Measurements from ENCODE around the gene DNM3. TPM values are rescaled to one million over a fixed set of nuclear protein-coding genes. Genes with fewer than 3 reads are reported as not detected.

Gene DNM3
- total RNA-seq, 1 donor from 2014 or later = 1.1 TPM

GRCh38 chr1:172442843-172443565 lies 601.7 kb downstream of the DNM3 start:
- Histone ChIP-seq H3K4me1 (peaks cover 9% of the 10 kb centered on the region), H3K36me3 (no peaks in the 10 kb centered on the region), H3K9ac (peak overlapping the region; percentile 61), H3K27ac (no peak overlapping the region), H3K79me2 (ENCODE audit: low read depth) (peaks cover 30% of the 10 kb centered on the region), H3K27me3 (no peaks in the 10 kb centered on the region), H3F3A (ENCODE audit: low read depth) (no peaks in the 10 kb centered on the region), H3K9me3 (ENCODE audit: low read depth) (no peaks in the 10 kb centered on the region), H3K4me2 (peak overlapping the region; percentile 82), H3K4me3 (peak overlapping the region; percentile 85), H2AFZ (replicated peaks) (peak overlapping the region; percentile 89), H4K20me1 (ENCODE audit: low read depth) (peaks cover 4% of the 10 kb centered on the region)
- Mint-ChIP-seq H3K27me3 (ENCODE audit: insufficient read depth, low read depth) (peaks cover 2% of the 10 kb centered on the region), H3K36me3 (peaks cover 26% of the 10 kb centered on the region), H3K4me3 (peak overlapping the region; percentile 95), H3K27ac (peak overlapping the region; percentile 73), H3K9me3 (no peaks in the 10 kb centered on the region), H3K4me1 (peaks cover 17% of the 10 kb centered on the region)
- no peak for DNase-seq (ENCODE audit: low spot score)
- TF ChIP-seq CTCF (IDR thresholded peaks at IDR 0.05) (no peak), EZH2 (IDR thresholded peaks at IDR 0.05) (no peak), EZH2phosphoT487 (IDR thresholded peaks at IDR 0.05) (no peak)

- H3K4me1 Mint-ChIP-seq = peaks cover 22% of the 10 kb centered on the region
- Histone ChIP-seq H3F3A (ENCODE audit: low read depth) (no peaks in the 10 kb centered on the region), H3K79me2 (ENCODE audit: low read depth) (peaks cover 25% of the 10 kb centered on the region), H3K27me3 (no peaks in the 10 kb centered on the region), H3K9me3 (ENCODE audit: low read depth) (no peaks in the 10 kb centered on the region), H4K20me1 (ENCODE audit: low read depth) (peaks cover 4% of the 10 kb centered on the region), H3K4me3 (peak within 1 kb of the TSS; percentile 85), H3K4me1 (peaks cover 9% of the 10 kb centered on the region), H3K4me2 (peak within 1 kb of the TSS; percentile 82), H3K36me3 (no peaks in the 10 kb centered on the region), H3K9ac (peak within 1 kb of the TSS; percentile 61), H2AFZ (replicated peaks) (peak within 1 kb of the TSS; percentile 89), H3K27ac (no peak within 1 kb of the TSS)
- H3K27ac Mint-ChIP-seq = peak within 1 kb of the TSS; percentile 81
- peak within 1 kb of the TSS; percentile 95 for H3K4me3 Mint-ChIP-seq
- no peaks in the 10 kb centered on the region for H3K9me3 Mint-ChIP-seq
- TF ChIP-seq CTCF (IDR thresholded peaks at IDR 0.05) = peak; percentile 84
- TF ChIP-seq EZH2 (IDR thresholded peaks at IDR 0.05) = no peak
- H3K27me3 Mint-ChIP-seq (ENCODE audit: insufficient read depth, low read depth) = peaks cover 2% of the 10 kb centered on the region
- DNase-seq (ENCODE audit: low spot score) = peak; percentile 93
- H3K36me3 Mint-ChIP-seq = peaks cover 23% of the 10 kb centered on the region
Measured at GRCh38 chr1:172443666-172444453, 602.6 kb downstream of the DNM3 start, which contains the start of gene PIGC. PIGC (minus strand) TSS chr1:172444069; CDS start chr1:172442622, 1,447 bp downstream.

- Histone ChIP-seq H3K27ac (no peak overlapping the region), H3K4me3 (no peak overlapping the region), H3K9me3 (ENCODE audit: low read depth) (no peaks in the 10 kb centered on the region), H3K27me3 (no peaks in the 10 kb centered on the region), H3K36me3 (no peaks in the 10 kb centered on the region), H4K20me1 (ENCODE audit: low read depth) (no peaks in the 10 kb centered on the region), H3K9ac (no peak overlapping the region), H3F3A (ENCODE audit: low read depth) (peaks cover 10% of the 10 kb centered on the region), H3K4me1 (peaks cover 24% of the 10 kb centered on the region), H2AFZ (replicated peaks) (no peak overlapping the region), H3K79me2 (ENCODE audit: low read depth) (peaks cover 22% of the 10 kb centered on the region), H3K4me2 (no peak overlapping the region)
- Mint-ChIP-seq H3K4me3 (peak overlapping the region; percentile 36), H3K27ac (peak overlapping the region; percentile 13), H3K4me1 (peaks cover 45% of the 10 kb centered on the region), H3K36me3 (peaks cover 10% of the 10 kb centered on the region), H3K9me3 (no peaks in the 10 kb centered on the region), H3K27me3 (ENCODE audit: insufficient read depth, low read depth) (peaks cover 4% of the 10 kb centered on the region)
- no peak for DNase-seq (ENCODE audit: low spot score)
- TF ChIP-seq EZH2 (IDR thresholded peaks at IDR 0.05) (no peak), CTCF (IDR thresholded peaks at IDR 0.05) (no peak), EZH2phosphoT487 (IDR thresholded peaks at IDR 0.05) (no peak)
Measured at GRCh38 chr1:172446547-172446946, 605.2 kb downstream of the DNM3 start.

Measured in neural progenitor cell (in vitro differentiated cells).